HG02870 (cell line): ENCODE results near the gene THSD4.
"Not testable (repeated sequence)": the region's sequence is repeated elsewhere in the genome, so short reads cannot be mapped to it uniquely, and the experiment has no call there.

Source experiments
- ATAC-seq: cut with Tn5 transposase; IDR thresholded peaks from one replicate; pipeline ENCODE4 v1.9.1; 2021; ENCODE audit warnings: mild to moderate bottlenecking, moderate library complexity; ENCODE audit not compliant: unreplicated experiment

THSD4 gene

GRCh38 chr15:71319424-71319823, 204.2 kb downstream of the THSD4 start:
- ATAC-seq: not testable (repeated sequence)

- no peak for ATAC-seq
Observed at GRCh38 chr15:71319935-71320334, 204.7 kb downstream of the THSD4 start.

- ATAC-seq: no peak
Observed at GRCh38 chr15:71323082-71323481, 207.8 kb downstream of the THSD4 start.

- ATAC-seq: no peak
Observed at GRCh38 chr15:71323584-71323983, 208.3 kb downstream of the THSD4 start.

GRCh38 chr15:71325481-71325880, 210.2 kb downstream of the THSD4 start:
- ATAC-seq: no peak

GRCh38 chr15:71328453-71328852, 213.2 kb downstream of the THSD4 start:
- no peak for ATAC-seq

- ATAC-seq: no peak
Observed at GRCh38 chr15:71329041-71329440, 213.8 kb downstream of the THSD4 start.

GRCh38 chr15:71329497-71330260, 214.4 kb downstream of the THSD4 start:
- ATAC-seq: no peak

- no peak for ATAC-seq
Observed at GRCh38 chr15:71330638-71331162, 215.4 kb downstream of the THSD4 start.

GRCh38 chr15:71331173-71331572, 215.9 kb downstream of the THSD4 start:
- no peak for ATAC-seq

- no peak for ATAC-seq
Observed at GRCh38 chr15:71332431-71333004, 217.2 kb downstream of the THSD4 start.

GRCh38 chr15:71333136-71333700, 217.9 kb downstream of the THSD4 start:
- no peak for ATAC-seq

- ATAC-seq: no peak
Observed at GRCh38 chr15:71333839-71334238, 218.6 kb downstream of the THSD4 start.

GRCh38 chr15:71334434-71334833, 219.2 kb downstream of the THSD4 start:
- no peak for ATAC-seq

- ATAC-seq: no peak
Observed at GRCh38 chr15:71334873-71335272, 219.6 kb downstream of the THSD4 start.

GRCh38 chr15:71335591-71335990, 220.3 kb downstream of the THSD4 start:
- ATAC-seq: no peak

- no peak for ATAC-seq
Observed at GRCh38 chr15:71336671-71337070, 221.4 kb downstream of the THSD4 start.

GRCh38 chr15:71337197-71337845, 222.1 kb downstream of the THSD4 start:
- no peak for ATAC-seq

- no peak for ATAC-seq
Observed at GRCh38 chr15:71338265-71338664, 223.0 kb downstream of the THSD4 start.

- ATAC-seq: no peak
Observed at GRCh38 chr15:71338827-71339542, 223.7 kb downstream of the THSD4 start.
